GM21619 (cell line): Measurements from ENCODE around the gene SEMA3B.
"Not testable (repeated sequence)": the region's sequence is repeated elsewhere in the genome, so short reads cannot be mapped to it uniquely, and the experiment has no call there.

ENCODE experiments used
- ATAC-seq: cut with Tn5 transposase; IDR thresholded peaks from one replicate; pipeline ENCODE4 v1.9.1; 2021; ENCODE audit not compliant: unreplicated experiment

The SEMA3B gene

GRCh38 chr3:50268703-50269451, at the start of gene SEMA3B:
SEMA3B (plus strand) TSS chr3:50269147; CDS start chr3:50269241, 94 bp downstream.
- no peak for ATAC-seq

- ATAC-seq: no peak
These were observed 49.7 kb upstream of the SEMA3B start for GRCh38 chr3:50219285-50219684.

- ATAC-seq: no peak
These were observed 48.8 kb upstream of the SEMA3B start for GRCh38 chr3:50220109-50220508.

GRCh38 chr3:50221051-50221410, 47.9 kb upstream of the SEMA3B start:
- ATAC-seq: no peak

GRCh38 chr3:50221411-50222168, 47.4 kb upstream of the SEMA3B start:
- no peak for ATAC-seq

- no peak for ATAC-seq
These were observed 46.8 kb upstream of the SEMA3B start for GRCh38 chr3:50222169-50222528.

GRCh38 chr3:50224639-50225038, 44.3 kb upstream of the SEMA3B start:
- ATAC-seq: no peak

GRCh38 chr3:50226888-50227389, 42.0 kb upstream of the SEMA3B start:
- no peak for ATAC-seq

- peak; percentile 78 for ATAC-seq
These were observed 41.4 kb upstream of the SEMA3B start for GRCh38 chr3:50227390-50228183.

- ATAC-seq: not testable (repeated sequence)
These were observed 40.7 kb upstream of the SEMA3B start for GRCh38 chr3:50228184-50228763.

GRCh38 chr3:50229490-50229889, 39.5 kb upstream of the SEMA3B start:
- no peak for ATAC-seq

- ATAC-seq: no peak
These were observed 38.7 kb upstream of the SEMA3B start for GRCh38 chr3:50230104-50230793.

GRCh38 chr3:50230794-50231125, 38.2 kb upstream of the SEMA3B start:
- ATAC-seq: no peak

- ATAC-seq: no peak
These were observed 37.4 kb upstream of the SEMA3B start for GRCh38 chr3:50231581-50231980.

GRCh38 chr3:50232303-50232702, 36.6 kb upstream of the SEMA3B start:
- ATAC-seq: no peak

GRCh38 chr3:50233176-50233575, 35.8 kb upstream of the SEMA3B start:
- ATAC-seq: no peak

- peak; percentile 91 for ATAC-seq
These were observed 33.0 kb upstream of the SEMA3B start, which contains the start of gene GNAI2 for GRCh38 chr3:50235716-50236483. GNAI2 (plus strand) TSS chr3:50236204; CDS start chr3:50236336, 132 bp downstream.

- no peak for ATAC-seq
These were observed 32.3 kb upstream of the SEMA3B start for GRCh38 chr3:50236484-50237132.

- ATAC-seq: no peak
These were observed 31.8 kb upstream of the SEMA3B start for GRCh38 chr3:50237133-50237651.
